ENCODE data around the gene C6orf141.

The C6orf141 gene

DNA sequence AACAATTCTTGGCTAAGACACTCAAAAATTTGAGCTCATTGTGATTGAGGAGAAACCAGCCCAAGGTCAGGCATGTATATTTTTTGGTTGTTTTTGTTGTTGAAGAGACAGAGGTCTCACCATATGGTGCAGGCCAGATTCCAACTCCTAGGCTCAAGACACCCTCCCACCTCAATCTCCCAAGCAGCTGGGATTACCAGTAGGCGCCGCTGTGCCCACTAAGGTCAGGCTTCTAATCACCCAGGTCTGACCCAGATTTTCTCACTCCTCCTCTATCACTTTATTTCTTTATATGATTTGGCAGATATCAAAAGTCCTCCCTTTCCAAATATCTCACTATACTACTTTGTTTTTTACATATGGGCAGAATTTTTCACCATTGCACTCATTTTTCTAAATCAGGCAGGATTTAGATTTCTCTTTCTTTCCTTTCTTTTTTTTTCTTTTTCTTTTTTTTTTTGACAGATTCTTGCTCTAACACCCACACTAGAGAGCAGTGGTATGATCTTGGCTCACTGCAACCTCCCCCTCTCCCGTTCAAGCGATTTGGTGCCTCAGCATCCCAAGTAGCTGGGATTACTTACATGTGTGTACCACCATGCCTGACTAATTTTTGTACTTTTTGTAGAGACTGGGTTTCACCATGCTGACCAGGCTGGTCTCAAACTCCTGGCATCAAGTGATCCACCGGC, 1.7 kb upstream of the C6orf141 start:
- TF ChIP-seq, protein P1, sequence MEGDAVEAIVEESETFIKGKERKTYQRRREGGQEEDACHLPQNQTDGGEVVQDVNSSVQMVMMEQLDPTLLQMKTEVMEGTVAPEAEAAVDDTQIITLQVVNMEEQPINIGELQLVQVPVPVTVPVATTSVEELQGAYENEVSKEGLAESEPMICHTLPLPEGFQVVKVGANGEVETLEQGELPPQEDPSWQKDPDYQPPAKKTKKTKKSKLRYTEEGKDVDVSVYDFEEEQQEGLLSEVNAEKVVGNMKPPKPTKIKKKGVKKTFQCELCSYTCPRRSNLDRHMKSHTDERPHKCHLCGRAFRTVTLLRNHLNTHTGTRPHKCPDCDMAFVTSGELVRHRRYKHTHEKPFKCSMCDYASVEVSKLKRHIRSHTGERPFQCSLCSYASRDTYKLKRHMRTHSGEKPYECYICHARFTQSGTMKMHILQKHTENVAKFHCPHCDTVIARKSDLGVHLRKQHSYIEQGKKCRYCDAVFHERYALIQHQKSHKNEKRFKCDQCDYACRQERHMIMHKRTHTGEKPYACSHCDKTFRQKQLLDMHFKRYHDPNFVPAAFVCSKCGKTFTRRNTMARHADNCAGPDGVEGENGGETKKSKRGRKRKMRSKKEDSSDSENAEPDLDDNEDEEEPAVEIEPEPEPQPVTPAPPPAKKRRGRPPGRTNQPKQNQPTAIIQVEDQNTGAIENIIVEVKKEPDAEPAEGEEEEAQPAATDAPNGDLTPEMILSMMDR (IDR thresholded peaks at IDR 0.05; ENCODE audit: low read depth, low read length, missing control alignments): no peak
- H3K4me3 ChIP-seq (ENCODE audit: low read depth, low read length): no peak overlapping the region
- DNase-seq (ENCODE audit: low read depth): no peak

DNA sequence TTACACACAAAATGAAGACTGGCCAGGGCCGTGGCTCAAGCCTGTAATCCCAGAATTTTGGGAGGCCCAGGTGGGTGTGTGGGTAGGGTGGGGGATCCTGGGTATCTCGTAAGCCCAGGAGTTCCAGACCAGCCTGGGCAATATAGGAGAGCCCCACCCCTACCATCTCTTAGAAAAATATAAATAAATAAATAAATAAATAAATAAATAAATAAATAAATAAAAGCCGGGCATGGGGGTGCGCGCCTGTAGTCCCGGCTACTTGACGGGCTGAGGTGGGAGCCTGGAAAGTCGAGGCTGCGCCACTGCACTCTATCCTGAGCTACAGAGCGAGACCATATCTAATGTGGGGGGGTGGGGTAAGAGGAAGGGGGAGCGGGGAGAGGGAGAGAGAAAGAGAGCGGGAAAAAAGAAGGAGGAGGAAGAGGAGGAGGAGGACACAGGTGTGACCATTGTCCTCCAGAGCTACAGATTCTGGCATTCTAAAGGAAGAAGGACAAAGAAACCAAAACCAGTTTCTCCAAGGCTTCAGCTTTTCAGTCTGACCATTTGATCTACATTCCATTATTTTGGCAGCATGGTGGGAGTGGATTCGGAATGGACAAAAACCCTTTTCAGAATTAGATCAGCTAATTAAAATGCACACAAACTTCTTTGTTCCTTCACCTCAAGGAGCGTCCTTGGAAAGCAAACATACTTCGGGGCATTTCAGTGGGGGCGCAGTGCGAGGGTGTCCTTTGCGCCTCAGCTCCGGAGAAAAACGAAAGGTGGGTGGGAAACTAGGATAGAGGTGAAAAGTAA, 577 bp upstream of the C6orf141 start:
- TF ChIP-seq, protein P1 (IDR thresholded peaks at IDR 0.05; ENCODE audit: low read depth, low read length, missing control alignments): no peak
- no peak for DNase-seq (ENCODE audit: low read depth)
- no peak overlapping the region for H3K4me3 ChIP-seq (ENCODE audit: low read depth, low read length)

DNA sequence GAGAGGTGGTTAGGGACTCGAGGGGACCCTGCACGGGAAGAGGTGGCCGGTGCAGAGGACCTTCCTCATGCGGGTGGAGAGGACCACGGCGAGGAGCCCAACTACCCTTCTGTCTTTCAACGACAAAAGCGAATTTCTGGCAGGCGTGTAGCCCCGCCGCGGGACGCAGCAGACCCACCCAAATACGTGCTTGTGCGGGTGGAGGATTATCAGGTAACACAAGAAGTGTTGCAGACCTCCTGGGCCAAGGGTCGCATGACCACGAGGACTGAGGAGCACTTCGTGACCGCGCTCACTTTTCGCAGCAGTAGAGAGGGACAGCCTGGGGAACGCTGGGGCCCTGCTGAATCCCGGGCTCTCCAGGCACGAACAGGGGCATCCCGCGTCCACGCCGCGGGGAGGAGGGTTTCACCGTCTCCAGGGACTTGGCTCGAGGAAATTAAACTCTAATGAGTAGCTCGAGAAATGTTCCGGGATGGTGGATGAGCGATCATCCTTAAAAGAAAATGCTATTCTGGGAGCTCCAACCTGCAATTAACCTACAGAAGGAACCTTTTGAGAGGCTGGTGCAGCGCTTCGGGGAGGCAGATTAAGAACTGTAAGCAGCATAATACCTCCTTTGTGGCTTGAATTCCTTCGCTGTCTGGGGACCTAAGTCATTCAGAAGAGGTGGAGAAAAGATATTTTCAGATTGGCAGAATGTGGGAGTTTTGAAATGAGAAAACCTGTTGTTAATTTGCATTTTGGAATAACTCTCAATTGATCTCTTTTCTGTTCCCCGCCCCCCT, 804 bp downstream of the C6orf141 start:
- DNase-seq (ENCODE audit: low read depth): no peak
- TF ChIP-seq, protein P1 (IDR thresholded peaks at IDR 0.05; ENCODE audit: low read depth, low read length, missing control alignments): no peak
- peak overlapping the region; percentile 42 for H3K4me3 ChIP-seq (ENCODE audit: low read depth, low read length)

DNA sequence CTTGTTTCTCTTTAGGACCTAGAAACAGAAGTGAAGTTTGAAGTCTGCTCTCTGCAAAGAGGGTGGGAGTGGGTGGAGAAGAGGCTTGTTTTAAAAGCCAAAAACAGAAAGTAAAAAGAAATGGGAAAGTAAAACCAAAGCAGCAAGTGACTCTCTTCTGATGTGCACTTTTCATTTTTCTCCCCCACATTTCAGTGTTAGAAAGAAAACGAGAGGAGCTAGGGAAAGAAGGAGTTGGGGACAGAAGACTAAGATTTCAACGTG, 1.3 kb downstream of the C6orf141 start:
- TF ChIP-seq, protein P1 (IDR thresholded peaks at IDR 0.05; ENCODE audit: low read depth, low read length, missing control alignments): no peak
- DNase-seq (ENCODE audit: low read depth): no peak
- H3K4me3 ChIP-seq (ENCODE audit: low read depth, low read length): peak overlapping the region; percentile 42; the same call in 1 of the 2 replicates

DNA sequence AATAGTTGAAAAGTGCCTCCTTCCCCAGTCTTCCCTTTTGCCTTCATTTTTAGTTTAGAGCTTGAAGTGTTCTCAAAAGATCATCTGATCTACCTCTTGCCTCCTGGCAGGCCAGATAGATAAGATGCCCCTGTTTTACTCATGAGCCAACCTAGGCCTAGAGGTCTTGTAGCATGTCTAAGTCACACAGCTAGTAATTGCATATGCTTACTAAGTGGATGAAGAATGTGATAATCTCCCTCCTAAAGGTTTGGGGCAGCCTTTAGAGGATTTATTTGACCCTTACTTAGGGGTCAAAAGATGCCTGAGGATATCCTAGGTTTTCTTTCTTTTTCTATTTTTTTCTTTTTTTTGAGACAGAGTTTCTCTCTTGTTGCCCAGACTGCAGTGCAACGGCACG, 2.1 kb downstream of the C6orf141 start:
- TF ChIP-seq, protein P1 (IDR thresholded peaks at IDR 0.05; ENCODE audit: low read depth, low read length, missing control alignments): no peak
- no peak overlapping the region for H3K4me3 ChIP-seq (ENCODE audit: low read depth, low read length)
- no peak for DNase-seq (ENCODE audit: low read depth)

DNA sequence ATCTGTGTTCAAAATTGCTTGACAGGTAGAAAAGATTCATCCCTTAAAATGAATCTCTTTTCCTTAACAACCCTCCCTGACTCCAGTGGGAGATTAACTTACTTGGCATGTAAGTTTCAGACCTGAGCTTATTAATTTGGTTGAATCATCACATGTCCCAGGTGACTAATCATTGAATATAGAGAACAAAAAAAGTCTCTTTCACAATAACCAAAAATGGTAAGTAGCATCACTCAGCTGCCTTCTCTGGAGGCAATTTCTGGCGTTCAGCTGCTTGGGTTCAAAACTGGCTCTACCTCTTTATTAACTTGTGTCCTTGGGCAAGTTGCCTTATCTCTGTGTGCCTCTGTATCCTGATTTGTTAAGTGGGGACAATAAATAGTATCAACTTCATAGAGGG, 2.9 kb downstream of the C6orf141 start:
- no peak overlapping the region for H3K4me3 ChIP-seq (ENCODE audit: low read depth, low read length)
- TF ChIP-seq, protein P1 (IDR thresholded peaks at IDR 0.05; ENCODE audit: low read depth, low read length, missing control alignments): no peak
- no peak for DNase-seq (ENCODE audit: low read depth)
